ENCODE results near the gene DUS1L. TPM values are rescaled to one million over a fixed set of nuclear protein-coding genes. Genes with fewer than 3 reads are reported as not detected.

DUS1L gene
- total RNA-seq, 1 experiment from 2014 or later: 132 TPM

DNA sequence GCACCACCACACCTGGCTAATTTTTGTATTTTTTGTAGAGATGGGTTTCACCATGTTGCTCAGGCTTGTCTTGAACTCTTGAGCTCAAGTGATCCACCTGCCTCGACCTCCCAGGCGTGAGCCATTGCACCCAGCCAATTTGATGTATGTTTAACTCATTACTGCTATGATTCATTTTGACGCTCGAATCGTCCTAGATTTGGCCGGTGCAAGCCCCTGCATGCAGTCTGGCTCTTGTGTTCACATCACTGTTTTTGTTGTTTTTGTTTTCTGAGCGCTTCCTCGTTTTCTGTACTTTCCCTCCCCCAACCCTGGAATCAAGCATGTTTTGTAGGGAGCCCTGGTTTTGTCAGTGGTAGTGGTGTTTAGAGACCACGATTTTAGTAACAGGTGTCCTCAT lies 7.8 kb upstream of the DUS1L start:
- H3K36me3 Mint-ChIP-seq (ENCODE audit: insufficient read depth, unreplicated experiment): peaks cover 36% of the 10 kb centered on the region
- DNase-seq: no peak
- CTCF ChIA-PET: interaction anchor here (0.6 to 0.7 kb wide), 2 partner anchors 17 to 33 kb away, joined by 3 to 4 read pairs; no protein-coding TSS in a partner anchor
- no peak overlapping the region for H3K27ac Mint-ChIP-seq (ENCODE audit: unreplicated experiment)
- H3K9me3 Mint-ChIP-seq (ENCODE audit: low read depth, unreplicated experiment): no peaks in the 10 kb centered on the region
- BruUV-seq (replicated peaks): no TSS peak
- H3K4me1 Mint-ChIP-seq (ENCODE audit: low read depth, unreplicated experiment): no peaks in the 10 kb centered on the region
- no peak overlapping the region for H3K4me3 Mint-ChIP-seq (ENCODE audit: low read depth, unreplicated experiment)
- no peaks in the 10 kb centered on the region for H3K27me3 Mint-ChIP-seq (ENCODE audit: unreplicated experiment)
- intact Hi-C loops (cut with micrococcal nuclease; ENCODE audit: unreplicated experiment): no loop called here
- TF ChIP-seq CTCF (IDR thresholded peaks at IDR 0.05; ENCODE audit: unreplicated experiment): no peak

DNA sequence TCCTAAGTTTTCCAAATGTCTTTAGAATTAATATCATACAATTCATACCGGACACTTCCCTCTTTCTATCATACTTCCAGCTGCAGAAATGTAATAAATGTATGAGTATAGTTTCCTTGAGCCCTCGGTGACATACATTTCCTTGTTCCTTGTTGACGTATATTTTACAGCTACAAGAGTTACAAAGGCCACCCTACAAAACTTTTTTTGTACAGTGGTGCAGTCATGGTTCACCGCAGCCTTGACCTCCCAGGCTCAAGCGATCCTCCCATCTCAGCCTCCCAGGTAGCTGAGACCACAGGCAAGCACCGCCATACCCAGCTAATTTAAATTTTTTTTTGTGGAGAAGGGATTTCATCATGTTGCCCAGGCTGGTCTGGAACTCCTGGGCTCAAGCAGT lies 7.2 kb upstream of the DUS1L start:
- no TSS peak for BruUV-seq (replicated peaks)
- CTCF ChIA-PET: interaction anchor here (0.7 kb wide), 1 partner anchor 33 kb away, joined by 3 read pairs; no protein-coding TSS in a partner anchor
- intact Hi-C loops (cut with micrococcal nuclease; ENCODE audit: unreplicated experiment): no loop called here
- Mint-ChIP-seq H3K36me3 (ENCODE audit: insufficient read depth, unreplicated experiment) (peaks cover 30% of the 10 kb centered on the region), H3K27me3 (ENCODE audit: unreplicated experiment) (no peaks in the 10 kb centered on the region), H3K27ac (ENCODE audit: unreplicated experiment) (no peak overlapping the region), H3K4me1 (ENCODE audit: low read depth, unreplicated experiment) (no peaks in the 10 kb centered on the region), H3K4me3 (ENCODE audit: low read depth, unreplicated experiment) (no peak overlapping the region), H3K9me3 (ENCODE audit: low read depth, unreplicated experiment) (no peaks in the 10 kb centered on the region)
- DNase-seq: no peak
- no peak for TF ChIP-seq CTCF (IDR thresholded peaks at IDR 0.05; ENCODE audit: unreplicated experiment)

DNA sequence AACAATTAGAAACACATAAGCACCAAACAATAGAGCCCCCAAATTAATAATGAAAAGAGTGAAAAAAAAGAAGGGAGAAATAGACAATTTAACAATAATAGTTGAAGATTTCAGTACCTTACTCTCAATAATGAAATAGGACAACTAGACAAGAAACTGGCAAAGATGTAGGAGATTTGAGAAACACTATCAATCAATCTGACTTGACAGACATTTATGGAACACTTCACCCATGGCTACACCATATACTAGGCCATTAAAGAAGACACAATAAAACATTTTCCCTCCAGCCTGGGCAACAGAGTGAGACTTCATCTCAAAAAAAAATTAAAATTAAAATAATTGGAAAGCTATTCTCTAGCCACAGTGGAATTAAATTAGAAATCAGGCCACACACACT lies 5.0 kb upstream of the DUS1L start:
- no TSS peak for BruUV-seq (replicated peaks)
- intact Hi-C loops (cut with micrococcal nuclease; ENCODE audit: unreplicated experiment): no loop called here
- DNase-seq: no peak
- Mint-ChIP-seq H3K36me3 (ENCODE audit: insufficient read depth, unreplicated experiment) (peaks cover 20% of the 10 kb centered on the region), H3K9me3 (ENCODE audit: low read depth, unreplicated experiment) (no peaks in the 10 kb centered on the region), H3K27me3 (ENCODE audit: unreplicated experiment) (no peaks in the 10 kb centered on the region), H3K4me3 (ENCODE audit: low read depth, unreplicated experiment) (no peak overlapping the region), H3K4me1 (ENCODE audit: low read depth, unreplicated experiment) (no peaks in the 10 kb centered on the region), H3K27ac (ENCODE audit: unreplicated experiment) (no peak overlapping the region)
- CTCF ChIA-PET: no interaction called here
- no peak for TF ChIP-seq CTCF (IDR thresholded peaks at IDR 0.05; ENCODE audit: unreplicated experiment)

- DNase-seq: no peak
- H3K27me3 Mint-ChIP-seq (ENCODE audit: unreplicated experiment): no peaks in the 10 kb centered on the region
- intact Hi-C loops (cut with micrococcal nuclease; ENCODE audit: unreplicated experiment): no loop called here
- no peak for TF ChIP-seq CTCF (IDR thresholded peaks at IDR 0.05; ENCODE audit: unreplicated experiment)
- H3K4me1 Mint-ChIP-seq (ENCODE audit: low read depth, unreplicated experiment): no peaks in the 10 kb centered on the region
- peak overlapping the region; percentile 74 for H3K4me3 Mint-ChIP-seq (ENCODE audit: low read depth, unreplicated experiment)
- H3K36me3 Mint-ChIP-seq (ENCODE audit: insufficient read depth, unreplicated experiment): peaks cover 41% of the 10 kb centered on the region
- no TSS peak for BruUV-seq (replicated peaks)
- no peak overlapping the region for H3K27ac Mint-ChIP-seq (ENCODE audit: unreplicated experiment)
- CTCF ChIA-PET: interaction anchor here (0.6 to 1.0 kb wide), 3 partner anchors 28 to 178 kb away, joined by 3 to 4 read pairs (median 3); partner anchors contain the start of gene DCXR
- no peaks in the 10 kb centered on the region for H3K9me3 Mint-ChIP-seq (ENCODE audit: low read depth, unreplicated experiment)
Observed at GRCh38 chr17:82065193-82065637, 389 bp downstream of the DUS1L start.

Data from Calu3 (cell line).